Transverse colon (tissue), 4 donors: ENCODE data around the gene FNBP1. TPM values are rescaled to one million over a fixed set of nuclear protein-coding genes. Genes with fewer than 3 reads are reported as not detected.
A peak's percentile ranks its signal among the peaks of the same experiment; 100 is the strongest.

Experiments used
- DNase-seq: peaks from one replicate; pipeline ENCODE4 v3.0.0-alpha.2; 2019
- H3K27ac ChIP-seq, 4 donors: fragments of 200-600 bp; sonication (generic); 2 replicates each; pipeline ENCODE4 v1.5.1; 2016 to 2018; ENCODE audit warnings: inconsistent platforms in 4 of 4
- H3K27me3 ChIP-seq: fragments of 200-600 bp; sonication (generic); 2 replicates; pipeline ENCODE4 v1.5.1; 2017; ENCODE audit warnings: inconsistent platforms
- H3K36me3 ChIP-seq, 4 donors: fragments of 200-600 bp; sonication (generic); 2 replicates each; pipeline ENCODE4 v1.5.1; 2017 to 2019; ENCODE audit warnings: inconsistent platforms in 4 of 4
- H3K4me1 ChIP-seq, 4 donors: fragments of 200-600 bp; sonication (generic); 2 replicates each; pipeline ENCODE4 v1.5.1; 2017 to 2020; ENCODE audit warnings: inconsistent platforms in 4 of 4
- H3K4me3 ChIP-seq, 4 donors: fragments of 200-600 bp; sonication (generic); 1 replicate in 1 of 4; 2 replicates in 3 of 4; pipeline versions ENCODE4 v1.5.1 to v1.6.1; 2017 to 2019; ENCODE audit warnings: inconsistent platforms in 4 of 4
- H3K9me3 ChIP-seq, 2 donors: fragments of 200-600 bp; sonication (generic); 2 replicates each; pipeline ENCODE4 v1.5.1; 2017 to 2019; ENCODE audit warnings: inconsistent platforms in 2 of 2
- EP300 ChIP-seq: sonication (generic); formaldehyde crosslinking; IDR thresholded peaks from one replicate; pipeline ENCODE4 v1.6.1; 2017; ENCODE audit warnings: antibody characterized with exemption, low read depth
- POLR2A ChIP-seq: fragments of 450-650 bp; IDR thresholded peaks from one replicate; pipeline ENCODE4 v1.6.1; 2016; ENCODE audit warnings: antibody characterized with exemption, mild to moderate bottlenecking, moderate library complexity
- POLR2AphosphoS5 ChIP-seq, 3 donors: sonication (generic); formaldehyde crosslinking; IDR thresholded peaks; one replicate each; pipeline ENCODE4 v1.6.1; 2016; ENCODE audit warnings: antibody characterized with exemption in 3 of 3
- WGBS, 2 donors: methylation state at CpG; one replicate each; pipeline ENCODE4 v1.1.5; 2018; ENCODE audit warnings: low coverage in 1 of 2; 5-methylcytosine and 5-hydroxymethylcytosine counted together
- in situ Hi-C, 4 donors: fragments of 200-750 bp; cut with MboI; loops; one replicate each; pipeline versions ENCODE4 v1.15.0 to v1.15.1; 2017; ENCODE audit warnings: low sequenced_read_pairs in 3 of 4, low pct_ligation_motif_present in 1 of 4, low pct_unique_long_range_greater_than_20kb in 1 of 4
- intact Hi-C: fragments of 100-400 bp; cut with DNase I; formaldehyde crosslinking; loops from one replicate; pipeline ENCODE4 v1.15.1; 2023; ENCODE audit warnings: low total_unique reads
- total RNA-seq, 4 donors: library from RNA; depleted of rRNA; stranded (reverse); fragments of >200 nt; gene quantifications; one replicate each; pipeline ENCODE4 v1.1.0, GENCODE V29; 2016
- TF ChIP-seq, protein P1 (sequence below), 5 experiments: fragments of 200-600 bp in 3 of 5; fragments of 450-650 bp in 2 of 5; sonication (generic) in 3 of 5; IDR thresholded peaks; 1 replicate in 2 of 5; 2 replicates in 3 of 5; pipeline ENCODE4 v1.5.1; 2016 to 2017; ENCODE audit warnings: antibody characterized with exemption in 5 of 5, inconsistent platforms in 3 of 5, mild to moderate bottlenecking in 2 of 5, moderate library complexity in 1 of 5

FNBP1 gene
- total RNA-seq, 4 donors from 2014 or later, result 38.5 to 114 (median 62.9) TPM

DNA sequence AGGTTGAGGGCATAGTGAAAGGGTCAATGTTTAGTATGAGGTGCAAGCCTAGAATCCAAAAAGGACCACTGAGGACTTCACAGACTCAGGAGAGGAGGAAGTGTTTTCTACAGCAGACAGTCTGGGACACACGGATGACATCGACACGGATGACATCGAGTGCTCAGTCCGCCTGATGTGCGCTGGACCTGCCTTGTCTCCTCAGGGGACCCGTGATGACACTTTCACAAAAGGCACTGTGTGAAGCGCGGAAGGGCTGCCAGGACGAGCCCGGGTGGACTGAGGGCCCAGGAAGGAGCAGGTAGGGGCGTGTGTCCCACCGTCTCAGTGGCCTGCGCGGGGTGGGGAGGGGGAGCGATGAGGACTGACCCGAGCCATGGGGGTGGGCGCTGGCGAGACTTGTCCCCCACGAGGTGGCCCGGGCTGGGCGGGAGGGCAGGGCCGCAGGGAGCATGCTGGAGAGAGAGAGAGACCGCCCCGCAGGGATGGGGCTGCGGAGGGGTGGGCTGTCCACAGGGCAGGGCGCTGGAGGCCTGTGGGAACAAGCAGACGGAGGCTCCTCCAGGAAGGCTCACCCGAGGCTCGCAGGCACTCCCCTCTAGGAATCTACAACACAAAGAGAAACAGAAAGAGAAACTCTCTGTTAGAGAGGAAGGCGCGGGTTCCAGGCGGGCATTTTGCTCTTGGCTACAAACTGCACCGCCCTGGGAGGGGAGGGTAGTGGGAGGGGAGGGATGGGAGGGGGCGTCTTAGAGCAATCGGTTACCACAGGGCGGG, 152.9 kb downstream of the FNBP1 start:
- Histone ChIP-seq H3K4me1 (peaks cover 11 to 67% (median 40%) of the 10 kb centered on the region in 4 donors), H3K36me3 (no peaks in the 10 kb centered on the region), H3K27ac (peak overlapping the region; percentile 85 to 90 (median 87)), H3K4me3 (peak overlapping the region in 1 of 4 donors; percentile 22), H3K27me3 (no peaks in the 10 kb centered on the region), H3K9me3 (no peaks in the 10 kb centered on the region)
- DNase-seq, result peak; percentile 69
- in situ Hi-C loops, result loop anchor here in 3 of 4 donors (10.0 to 25.0 kb wide), 3 partner anchors 147 to 347 kb away; partner anchors contain the start of gene FNBP1 (in 3 of the 3)
- TF ChIP-seq, protein P1, sequence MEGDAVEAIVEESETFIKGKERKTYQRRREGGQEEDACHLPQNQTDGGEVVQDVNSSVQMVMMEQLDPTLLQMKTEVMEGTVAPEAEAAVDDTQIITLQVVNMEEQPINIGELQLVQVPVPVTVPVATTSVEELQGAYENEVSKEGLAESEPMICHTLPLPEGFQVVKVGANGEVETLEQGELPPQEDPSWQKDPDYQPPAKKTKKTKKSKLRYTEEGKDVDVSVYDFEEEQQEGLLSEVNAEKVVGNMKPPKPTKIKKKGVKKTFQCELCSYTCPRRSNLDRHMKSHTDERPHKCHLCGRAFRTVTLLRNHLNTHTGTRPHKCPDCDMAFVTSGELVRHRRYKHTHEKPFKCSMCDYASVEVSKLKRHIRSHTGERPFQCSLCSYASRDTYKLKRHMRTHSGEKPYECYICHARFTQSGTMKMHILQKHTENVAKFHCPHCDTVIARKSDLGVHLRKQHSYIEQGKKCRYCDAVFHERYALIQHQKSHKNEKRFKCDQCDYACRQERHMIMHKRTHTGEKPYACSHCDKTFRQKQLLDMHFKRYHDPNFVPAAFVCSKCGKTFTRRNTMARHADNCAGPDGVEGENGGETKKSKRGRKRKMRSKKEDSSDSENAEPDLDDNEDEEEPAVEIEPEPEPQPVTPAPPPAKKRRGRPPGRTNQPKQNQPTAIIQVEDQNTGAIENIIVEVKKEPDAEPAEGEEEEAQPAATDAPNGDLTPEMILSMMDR (IDR thresholded peaks at IDR 0.05), result no peak
- no peak for TF ChIP-seq POLR2A
- no peak for TF ChIP-seq POLR2AphosphoS5 (IDR thresholded peaks at IDR 0.05)
- TF ChIP-seq EP300, result no peak
- intact Hi-C loops, result loop anchor here (10.0 kb wide), 1 partner anchor 345 kb away; no protein-coding TSS in a partner anchor
- WGBS, 2 donors, result 75% methylated on average over 35 of the region's 37 CpGs; no CpG with 5 or more reads in 1 of the 2 donors

DNA sequence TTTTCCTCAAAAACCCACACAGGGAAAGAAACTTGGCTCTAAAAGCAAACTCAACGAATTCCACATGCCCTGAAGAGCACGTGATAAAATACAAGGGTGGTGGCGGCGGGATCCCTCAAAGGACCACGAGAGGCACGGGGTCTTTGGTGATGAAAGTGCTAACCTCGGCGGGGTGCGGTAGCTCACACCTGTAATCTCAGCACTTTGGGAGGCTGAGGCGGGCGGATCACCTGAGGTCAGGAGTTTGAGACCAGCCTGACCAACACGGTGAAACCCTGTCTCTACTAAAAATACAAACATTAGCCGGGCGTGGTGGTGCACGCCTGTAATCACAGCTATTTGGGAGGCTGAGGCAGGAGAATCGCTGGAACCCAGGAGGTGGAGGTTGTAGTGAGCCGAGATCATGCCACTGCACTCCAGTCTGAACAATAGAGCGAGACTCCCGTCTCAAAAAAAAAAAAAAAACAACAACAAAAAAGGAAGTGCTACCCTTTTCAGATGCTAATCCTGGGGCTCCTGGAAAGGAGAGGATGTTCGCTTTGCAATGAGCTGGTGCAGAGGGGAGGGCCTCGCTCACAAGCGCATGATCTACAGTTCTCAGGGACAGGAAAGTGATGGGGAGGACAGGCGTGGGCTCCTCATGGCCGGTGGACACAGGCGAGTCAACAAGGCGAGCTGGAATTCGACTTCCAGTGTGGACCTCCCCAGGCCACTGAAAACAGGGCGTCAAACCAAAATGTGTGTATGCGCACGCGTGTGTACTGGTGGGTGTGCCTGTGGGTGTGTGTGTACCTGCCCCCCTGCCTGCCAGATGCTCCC, 153.7 kb downstream of the FNBP1 start:
- DNase-seq, result no peak
- TF ChIP-seq, protein P1 (IDR thresholded peaks at IDR 0.05), result no peak
- TF ChIP-seq POLR2AphosphoS5 (IDR thresholded peaks at IDR 0.05), result no peak
- no peak for TF ChIP-seq EP300
- no peak for TF ChIP-seq POLR2A
- H3K27ac ChIP-seq, result peak overlapping the region; percentile 85 to 90 (median 87)
- no peaks in the 10 kb centered on the region for H3K9me3 ChIP-seq
- intact Hi-C loops (loop anchor here (10.0 kb wide), 1 partner anchor 345 kb away; no protein-coding TSS in a partner anchor), in situ Hi-C loops (loop anchor here in 3 of 4 donors (25.0 kb wide), 2 partner anchors 148 to 348 kb away; partner anchors contain the start of gene FNBP1 (in 2 of the 3))
- WGBS, 2 donors, result 58 to 73% methylated on average over 15 to 31 of the region's 31 CpGs
- no peaks in the 10 kb centered on the region for H3K27me3 ChIP-seq
- no peak overlapping the region for H3K4me3 ChIP-seq
- peaks cover 17 to 75% (median 48%) of the 10 kb centered on the region in 4 donors for H3K4me1 ChIP-seq
- H3K36me3 ChIP-seq, result no peaks in the 10 kb centered on the region

DNA sequence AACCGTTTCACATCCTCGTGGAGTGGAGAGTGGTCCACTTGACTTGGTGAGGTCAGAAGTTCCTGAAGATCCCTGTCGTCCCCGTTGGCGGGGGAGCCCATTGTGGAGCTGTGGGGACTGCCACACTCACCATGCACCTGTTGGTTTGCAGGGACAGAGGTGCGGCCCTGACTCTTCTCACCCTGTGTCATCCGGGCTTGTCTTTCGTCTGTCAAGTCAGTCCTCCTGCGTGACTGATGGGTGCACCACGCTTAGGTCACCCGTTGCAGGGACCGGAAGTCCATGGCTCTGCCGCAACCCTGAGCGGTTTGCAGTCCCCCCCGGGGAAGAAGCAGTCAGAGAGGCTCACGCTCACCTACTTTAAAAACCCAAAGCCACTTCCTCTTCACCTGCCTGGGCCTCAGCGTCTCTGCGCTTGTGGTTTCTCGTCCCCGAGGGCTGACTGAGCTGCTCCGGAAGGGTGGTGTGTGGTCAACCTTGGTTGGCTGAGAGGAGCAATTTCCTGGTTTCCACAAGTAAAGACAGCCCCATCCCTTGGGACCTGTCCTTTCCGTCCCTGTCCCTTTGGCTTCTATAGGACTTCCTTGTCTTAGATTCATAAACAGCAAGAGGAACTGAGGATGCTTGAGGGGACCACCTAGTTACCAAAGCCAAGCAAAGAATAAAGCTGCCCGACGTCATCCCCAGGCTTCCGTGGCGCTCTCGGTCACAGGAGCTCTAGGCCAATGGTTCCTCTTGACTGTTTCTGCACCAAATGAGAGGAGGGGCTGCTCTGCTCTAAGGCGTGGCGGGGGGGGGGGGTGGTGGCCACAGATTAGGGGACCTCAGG, 154.5 kb downstream of the FNBP1 start:
- Histone ChIP-seq H3K27ac (peak overlapping the region; percentile 85 to 90 (median 87)), H3K27me3 (no peaks in the 10 kb centered on the region), H3K36me3 (no peaks in the 10 kb centered on the region), H3K9me3 (no peaks in the 10 kb centered on the region), H3K4me1 (peaks cover 23 to 83% (median 56%) of the 10 kb centered on the region in 4 donors), H3K4me3 (no peak overlapping the region)
- peak; percentile 61 for TF ChIP-seq POLR2A
- TF ChIP-seq POLR2AphosphoS5 (IDR thresholded peaks at IDR 0.05), result peak in 2 of 3 donors; percentile 23 to 67
- TF ChIP-seq EP300, result no peak
- WGBS, 2 donors, result 60 to 73% methylated on average over 8 to 29 of the region's 29 CpGs
- DNase-seq, result peak; percentile 84
- in situ Hi-C loops, result loop anchor here in 3 of 4 donors (25.0 kb wide), 2 partner anchors 149 to 349 kb away; partner anchors contain the start of gene FNBP1 (in 2 of the 3)
- intact Hi-C loops, result loop anchor here (10.0 kb wide), 1 partner anchor 346 kb away; no protein-coding TSS in a partner anchor
